Measurements from ENCODE around the gene DNER. TPM values are rescaled to one million over a fixed set of nuclear protein-coding genes. Genes with fewer than 3 reads are reported as not detected.

DNER gene
- total RNA-seq, 2 donors from 2014 or later, result 0.11 to 0.18 TPM

DNA sequence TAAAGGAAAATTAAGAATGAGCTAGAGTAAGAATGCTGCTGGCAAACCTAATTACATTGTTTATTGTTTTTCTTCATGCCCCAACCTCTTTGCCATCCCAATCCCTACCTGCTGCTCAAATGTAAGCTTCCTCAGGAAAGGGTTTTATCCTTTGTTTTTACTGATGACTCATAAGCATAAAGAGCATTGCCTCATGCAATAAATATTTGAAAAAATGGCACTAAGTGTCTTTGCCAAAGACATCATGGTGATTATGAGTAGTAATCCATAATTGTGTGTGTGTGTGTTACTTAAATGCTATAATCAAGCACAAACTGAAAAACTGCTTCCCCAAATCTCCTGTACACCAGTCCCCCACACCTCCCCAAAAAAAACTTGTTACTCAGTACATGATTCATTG is 53.4 kb downstream of the DNER start:
- H3K36me3 ChIP-seq (ENCODE audit: control insufficient read depth, insufficient read depth, low read length), result no peaks in the 10 kb centered on the region
- Mint-ChIP-seq H3K36me3 (ENCODE audit: low read depth) (no peaks in the 10 kb centered on the region), H3K9me3 (no peaks in the 10 kb centered on the region), H3K27me3 (ENCODE audit: insufficient read depth) (no peaks in the 10 kb centered on the region), H3K4me3 (no peak overlapping the region), H3K4me1 (no peaks in the 10 kb centered on the region), H3K27ac (no peak overlapping the region)
- no peak overlapping the region for H3K4me3 ChIP-seq (ENCODE audit: low read length)
- no peak for DNase-seq
- H3K4me1 ChIP-seq (ENCODE audit: control insufficient read depth, insufficient read depth, low read length), result no peaks in the 10 kb centered on the region
- no peak overlapping the region for H3K9ac ChIP-seq (ENCODE audit: extremely low read depth, low read length, poor library complexity, severe bottlenecking)
- H3K27me3 ChIP-seq (ENCODE audit: control insufficient read depth, insufficient read depth, low read length, poor library complexity, severe bottlenecking), result no peaks in the 10 kb centered on the region
- H3K27ac ChIP-seq (ENCODE audit: low read depth, low read length), result no peak overlapping the region
- H3K9me3 ChIP-seq (ENCODE audit: control insufficient read depth, low read length), result no peaks in the 10 kb centered on the region
- TF ChIP-seq, protein P1, sequence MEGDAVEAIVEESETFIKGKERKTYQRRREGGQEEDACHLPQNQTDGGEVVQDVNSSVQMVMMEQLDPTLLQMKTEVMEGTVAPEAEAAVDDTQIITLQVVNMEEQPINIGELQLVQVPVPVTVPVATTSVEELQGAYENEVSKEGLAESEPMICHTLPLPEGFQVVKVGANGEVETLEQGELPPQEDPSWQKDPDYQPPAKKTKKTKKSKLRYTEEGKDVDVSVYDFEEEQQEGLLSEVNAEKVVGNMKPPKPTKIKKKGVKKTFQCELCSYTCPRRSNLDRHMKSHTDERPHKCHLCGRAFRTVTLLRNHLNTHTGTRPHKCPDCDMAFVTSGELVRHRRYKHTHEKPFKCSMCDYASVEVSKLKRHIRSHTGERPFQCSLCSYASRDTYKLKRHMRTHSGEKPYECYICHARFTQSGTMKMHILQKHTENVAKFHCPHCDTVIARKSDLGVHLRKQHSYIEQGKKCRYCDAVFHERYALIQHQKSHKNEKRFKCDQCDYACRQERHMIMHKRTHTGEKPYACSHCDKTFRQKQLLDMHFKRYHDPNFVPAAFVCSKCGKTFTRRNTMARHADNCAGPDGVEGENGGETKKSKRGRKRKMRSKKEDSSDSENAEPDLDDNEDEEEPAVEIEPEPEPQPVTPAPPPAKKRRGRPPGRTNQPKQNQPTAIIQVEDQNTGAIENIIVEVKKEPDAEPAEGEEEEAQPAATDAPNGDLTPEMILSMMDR (conservative IDR thresholded peaks at IDR 0.05), result no peak

DNA sequence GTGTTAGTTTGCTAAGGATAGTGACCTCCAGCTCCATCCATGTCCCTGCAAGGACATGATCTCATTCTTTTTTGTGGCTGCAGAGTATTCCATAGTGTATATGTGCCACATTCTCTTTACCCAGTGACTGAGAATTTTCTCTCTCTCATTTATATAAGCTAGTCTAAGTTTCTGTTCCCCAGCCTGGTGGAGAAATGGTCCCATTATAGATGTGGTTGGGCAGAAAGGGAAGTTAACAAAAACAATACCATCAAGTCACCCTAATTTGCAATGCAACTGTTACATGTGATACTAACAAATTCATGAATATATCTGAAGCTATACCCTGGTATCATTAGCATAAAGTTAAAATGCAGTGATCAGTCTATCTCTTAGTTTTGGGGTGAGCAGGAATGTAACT is 54.0 kb downstream of the DNER start:
- Histone ChIP-seq H3K27ac (ENCODE audit: low read depth, low read length) (no peak overlapping the region), H3K9me3 (ENCODE audit: control insufficient read depth, low read length) (no peaks in the 10 kb centered on the region), H3K27me3 (ENCODE audit: control insufficient read depth, insufficient read depth, low read length, poor library complexity, severe bottlenecking) (no peaks in the 10 kb centered on the region), H3K4me1 (ENCODE audit: control insufficient read depth, insufficient read depth, low read length) (no peaks in the 10 kb centered on the region), H3K4me3 (ENCODE audit: low read length) (no peak overlapping the region), H3K36me3 (ENCODE audit: control insufficient read depth, insufficient read depth, low read length) (no peaks in the 10 kb centered on the region), H3K9ac (ENCODE audit: extremely low read depth, low read length, poor library complexity, severe bottlenecking) (no peak overlapping the region)
- H3K27me3 Mint-ChIP-seq (ENCODE audit: insufficient read depth), result no peaks in the 10 kb centered on the region
- no peaks in the 10 kb centered on the region for H3K36me3 Mint-ChIP-seq (ENCODE audit: low read depth)
- DNase-seq, result no peak
- no peaks in the 10 kb centered on the region for H3K4me1 Mint-ChIP-seq
- no peaks in the 10 kb centered on the region for H3K9me3 Mint-ChIP-seq
- TF ChIP-seq, protein P1 (conservative IDR thresholded peaks at IDR 0.05), result no peak
- no peak overlapping the region for H3K27ac Mint-ChIP-seq
- no peak overlapping the region for H3K4me3 Mint-ChIP-seq

DNA sequence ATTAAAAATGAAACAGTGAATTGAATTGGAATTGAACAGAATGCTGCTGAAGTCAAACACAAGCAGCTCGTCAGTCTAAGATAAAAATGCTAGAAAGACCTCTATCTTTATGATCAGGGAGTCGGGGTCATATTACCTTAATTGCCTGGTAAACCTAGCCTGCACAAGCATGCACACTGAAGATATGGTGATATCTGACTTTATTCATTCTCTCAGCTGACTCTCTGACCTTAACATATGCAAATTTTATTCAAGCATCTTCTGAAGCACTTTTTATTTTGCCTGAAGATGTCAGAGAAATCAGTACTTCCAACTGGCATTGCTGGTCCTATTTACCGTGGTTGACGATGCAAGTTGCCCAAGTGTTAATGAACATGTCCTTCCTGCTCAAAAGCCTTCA is 56.4 kb downstream of the DNER start:
- Histone ChIP-seq H3K27ac (ENCODE audit: low read depth, low read length) (no peak overlapping the region), H3K4me1 (ENCODE audit: control insufficient read depth, insufficient read depth, low read length) (no peaks in the 10 kb centered on the region), H3K9ac (ENCODE audit: extremely low read depth, low read length, poor library complexity, severe bottlenecking) (no peak overlapping the region), H3K27me3 (ENCODE audit: control insufficient read depth, insufficient read depth, low read length, poor library complexity, severe bottlenecking) (no peaks in the 10 kb centered on the region), H3K4me3 (ENCODE audit: low read length) (no peak overlapping the region), H3K9me3 (ENCODE audit: control insufficient read depth, low read length) (no peaks in the 10 kb centered on the region), H3K36me3 (ENCODE audit: control insufficient read depth, insufficient read depth, low read length) (no peaks in the 10 kb centered on the region)
- H3K4me3 Mint-ChIP-seq, result no peak overlapping the region
- no peaks in the 10 kb centered on the region for H3K27me3 Mint-ChIP-seq (ENCODE audit: insufficient read depth)
- no peaks in the 10 kb centered on the region for H3K4me1 Mint-ChIP-seq
- WGBS, 2 experiments (ENCODE audit: insufficient coverage in 1 of 2, insufficient read length in 1 of 2), result 91 to 100% methylated on average over 3 to 4 of the region's 4 CpGs
- H3K36me3 Mint-ChIP-seq (ENCODE audit: low read depth), result no peaks in the 10 kb centered on the region
- TF ChIP-seq, protein P1 (conservative IDR thresholded peaks at IDR 0.05), result no peak
- no peaks in the 10 kb centered on the region for H3K9me3 Mint-ChIP-seq
- DNase-seq, result no peak
- H3K27ac Mint-ChIP-seq, result no peak overlapping the region
